ENCODE data around the gene VIL1. TPM values are rescaled to one million over a fixed set of nuclear protein-coding genes. Genes with fewer than 3 reads are reported as not detected.
A peak's percentile ranks its signal among the peaks of the same experiment; 100 is the strongest.

Gene VIL1
- total RNA-seq, 1 donor from 2014 or later: not detected

DNA sequence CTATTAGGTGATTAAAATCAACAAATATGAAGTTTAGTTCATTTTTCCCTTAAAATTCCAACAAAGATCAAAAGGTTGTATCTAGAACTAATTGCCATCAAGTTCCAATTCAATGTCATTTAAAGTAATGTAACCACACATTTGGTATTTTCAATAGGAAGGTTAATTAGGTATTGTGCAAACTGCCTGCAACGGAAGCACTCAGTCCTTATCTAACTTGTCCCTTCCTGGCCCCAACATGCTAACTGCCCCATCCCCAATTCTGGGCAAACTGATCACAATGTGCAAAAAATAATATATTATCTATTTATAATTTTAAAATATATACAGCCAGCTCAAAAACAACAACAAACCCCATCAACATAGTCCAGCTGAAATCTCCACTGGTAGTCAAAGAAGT lies 33.2 kb downstream of the VIL1 start:
- Histone ChIP-seq H3K27me3 (ENCODE audit: insufficient read depth, low read length) (no peaks in the 10 kb centered on the region), H3K4me3 (ENCODE audit: insufficient read depth, low read depth, low read length) (no peak overlapping the region), H3K4me1 (ENCODE audit: insufficient read depth, low read length) (peaks cover 7% of the 10 kb centered on the region), H3K9ac (ENCODE audit: low read length) (no peak overlapping the region), H4K20me1 (ENCODE audit: insufficient read depth, low read length) (no peaks in the 10 kb centered on the region), H3K9me3 (ENCODE audit: insufficient read depth, low read depth, low read length) (no peaks in the 10 kb centered on the region), H3K4me2 (ENCODE audit: low read length) (no peak overlapping the region), H3K27ac (ENCODE audit: low read depth, low read length) (no peak overlapping the region), H3K79me2 (ENCODE audit: insufficient read depth, low read length) (no peaks in the 10 kb centered on the region), H2AFZ (ENCODE audit: low read depth, low read length) (no peak overlapping the region), H3K36me3 (ENCODE audit: insufficient read depth, low read length) (peaks cover 12% of the 10 kb centered on the region)
- Mint-ChIP-seq H3K27me3 (ENCODE audit: low read depth, unreplicated experiment) (no peaks in the 10 kb centered on the region), H3K36me3 (ENCODE audit: low read depth, unreplicated experiment) (peaks cover 2% of the 10 kb centered on the region), H3K4me1 (ENCODE audit: low read depth, unreplicated experiment) (peaks cover 3% of the 10 kb centered on the region), H3K27ac (ENCODE audit: unreplicated experiment) (no peak overlapping the region), H3K9me3 (ENCODE audit: unreplicated experiment) (no peaks in the 10 kb centered on the region), H3K4me3 (ENCODE audit: unreplicated experiment) (no peak overlapping the region)
- FAIRE-seq: no peak
- no peak for DNase-seq (ENCODE audit: low read depth)
- no peak for TF ChIP-seq EZH2 (IDR thresholded peaks at IDR 0.05; ENCODE audit: insufficient read depth, low read length)
- TF ChIP-seq, protein P1, sequence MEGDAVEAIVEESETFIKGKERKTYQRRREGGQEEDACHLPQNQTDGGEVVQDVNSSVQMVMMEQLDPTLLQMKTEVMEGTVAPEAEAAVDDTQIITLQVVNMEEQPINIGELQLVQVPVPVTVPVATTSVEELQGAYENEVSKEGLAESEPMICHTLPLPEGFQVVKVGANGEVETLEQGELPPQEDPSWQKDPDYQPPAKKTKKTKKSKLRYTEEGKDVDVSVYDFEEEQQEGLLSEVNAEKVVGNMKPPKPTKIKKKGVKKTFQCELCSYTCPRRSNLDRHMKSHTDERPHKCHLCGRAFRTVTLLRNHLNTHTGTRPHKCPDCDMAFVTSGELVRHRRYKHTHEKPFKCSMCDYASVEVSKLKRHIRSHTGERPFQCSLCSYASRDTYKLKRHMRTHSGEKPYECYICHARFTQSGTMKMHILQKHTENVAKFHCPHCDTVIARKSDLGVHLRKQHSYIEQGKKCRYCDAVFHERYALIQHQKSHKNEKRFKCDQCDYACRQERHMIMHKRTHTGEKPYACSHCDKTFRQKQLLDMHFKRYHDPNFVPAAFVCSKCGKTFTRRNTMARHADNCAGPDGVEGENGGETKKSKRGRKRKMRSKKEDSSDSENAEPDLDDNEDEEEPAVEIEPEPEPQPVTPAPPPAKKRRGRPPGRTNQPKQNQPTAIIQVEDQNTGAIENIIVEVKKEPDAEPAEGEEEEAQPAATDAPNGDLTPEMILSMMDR (IDR thresholded peaks at IDR 0.05; ENCODE audit: insufficient read depth, low read depth, low read length): no peak

DNA sequence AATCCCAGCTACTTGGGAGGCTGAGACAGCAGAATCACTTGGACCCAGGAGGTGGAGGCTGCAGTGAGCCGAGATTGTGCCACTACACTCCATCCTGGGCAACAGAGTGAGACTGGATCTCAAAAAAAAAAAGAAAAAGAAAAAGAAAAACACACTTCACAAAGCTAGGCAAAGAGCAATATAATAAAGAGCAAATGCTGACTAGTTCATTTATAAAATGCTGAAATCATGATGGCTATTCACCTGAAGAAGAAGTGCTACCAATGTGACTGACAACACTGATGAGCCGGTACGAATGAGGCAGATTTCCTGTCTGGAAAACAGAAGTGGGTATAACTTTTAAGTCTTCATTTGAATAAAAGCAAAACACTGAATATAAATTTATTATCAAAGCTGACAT lies 37.9 kb downstream of the VIL1 start:
- Histone ChIP-seq H3K4me1 (ENCODE audit: insufficient read depth, low read length) (no peaks in the 10 kb centered on the region), H3K9ac (ENCODE audit: low read length) (no peak overlapping the region), H3K27ac (ENCODE audit: low read depth, low read length) (no peak overlapping the region), H3K79me2 (ENCODE audit: insufficient read depth, low read length) (no peaks in the 10 kb centered on the region), H3K36me3 (ENCODE audit: insufficient read depth, low read length) (peaks cover 12% of the 10 kb centered on the region), H4K20me1 (ENCODE audit: insufficient read depth, low read length) (no peaks in the 10 kb centered on the region), H3K9me3 (ENCODE audit: insufficient read depth, low read depth, low read length) (no peaks in the 10 kb centered on the region), H3K27me3 (ENCODE audit: insufficient read depth, low read length) (no peaks in the 10 kb centered on the region), H3K4me2 (ENCODE audit: low read length) (no peak overlapping the region), H3K4me3 (ENCODE audit: insufficient read depth, low read depth, low read length) (no peak overlapping the region), H2AFZ (ENCODE audit: low read depth, low read length) (no peak overlapping the region)
- Mint-ChIP-seq H3K27ac (ENCODE audit: unreplicated experiment) (no peak overlapping the region), H3K4me3 (ENCODE audit: unreplicated experiment) (no peak overlapping the region), H3K9me3 (ENCODE audit: unreplicated experiment) (no peaks in the 10 kb centered on the region), H3K36me3 (ENCODE audit: low read depth, unreplicated experiment) (no peaks in the 10 kb centered on the region), H3K4me1 (ENCODE audit: low read depth, unreplicated experiment) (no peaks in the 10 kb centered on the region), H3K27me3 (ENCODE audit: low read depth, unreplicated experiment) (no peaks in the 10 kb centered on the region)
- DNase-seq (ENCODE audit: low read depth) (no peak), FAIRE-seq (no peak)
- TF ChIP-seq, protein P1 (IDR thresholded peaks at IDR 0.05; ENCODE audit: insufficient read depth, low read depth, low read length): no peak
- TF ChIP-seq EZH2 (IDR thresholded peaks at IDR 0.05; ENCODE audit: insufficient read depth, low read length): no peak

DNA sequence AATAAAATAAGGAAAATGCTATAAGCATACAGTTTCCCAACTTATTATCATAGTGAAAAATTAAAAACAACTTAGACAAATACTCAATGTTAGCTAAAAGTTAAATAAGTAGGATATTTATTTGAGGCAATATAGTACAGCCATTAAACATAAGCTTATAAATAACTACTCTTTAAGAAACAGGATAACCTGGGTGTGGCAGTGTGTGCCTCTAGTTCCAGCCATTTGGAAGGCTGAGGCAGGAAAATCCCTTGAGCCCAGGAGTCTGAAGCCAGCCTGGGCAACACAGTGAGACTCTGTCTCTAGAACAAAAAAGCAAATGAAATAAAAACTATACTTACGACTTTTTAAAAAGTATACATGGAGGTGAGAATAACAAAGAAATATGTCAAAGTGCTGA lies 39.7 kb downstream of the VIL1 start:
- no peaks in the 10 kb centered on the region for H3K27me3 Mint-ChIP-seq (ENCODE audit: low read depth, unreplicated experiment)
- H3K9me3 ChIP-seq (ENCODE audit: insufficient read depth, low read depth, low read length): no peaks in the 10 kb centered on the region
- no peaks in the 10 kb centered on the region for H3K27me3 ChIP-seq (ENCODE audit: insufficient read depth, low read length)
- no peak for TF ChIP-seq EZH2 (IDR thresholded peaks at IDR 0.05; ENCODE audit: insufficient read depth, low read length)
- TF ChIP-seq, protein P1 (IDR thresholded peaks at IDR 0.05; ENCODE audit: insufficient read depth, low read depth, low read length): no peak
- H3K4me2 ChIP-seq (ENCODE audit: low read length): no peak overlapping the region
- no peaks in the 10 kb centered on the region for H4K20me1 ChIP-seq (ENCODE audit: insufficient read depth, low read length)
- H3K9ac ChIP-seq (ENCODE audit: low read length): no peak overlapping the region
- peaks cover 4% of the 10 kb centered on the region for H3K36me3 Mint-ChIP-seq (ENCODE audit: low read depth, unreplicated experiment)
- no peak overlapping the region for H2AFZ ChIP-seq (ENCODE audit: low read depth, low read length)
- no peaks in the 10 kb centered on the region for H3K4me1 ChIP-seq (ENCODE audit: insufficient read depth, low read length)
- no peaks in the 10 kb centered on the region for H3K79me2 ChIP-seq (ENCODE audit: insufficient read depth, low read length)
- peaks cover 12% of the 10 kb centered on the region for H3K36me3 ChIP-seq (ENCODE audit: insufficient read depth, low read length)
- no peaks in the 10 kb centered on the region for H3K4me1 Mint-ChIP-seq (ENCODE audit: low read depth, unreplicated experiment)
- no peaks in the 10 kb centered on the region for H3K9me3 Mint-ChIP-seq (ENCODE audit: unreplicated experiment)
- peak overlapping the region; percentile 50 for H3K4me3 Mint-ChIP-seq (ENCODE audit: unreplicated experiment)
- no peak overlapping the region for H3K4me3 ChIP-seq (ENCODE audit: insufficient read depth, low read depth, low read length)
- no peak overlapping the region for H3K27ac ChIP-seq (ENCODE audit: low read depth, low read length)
- no peak for FAIRE-seq
- no peak for DNase-seq (ENCODE audit: low read depth)
- no peak overlapping the region for H3K27ac Mint-ChIP-seq (ENCODE audit: unreplicated experiment)

Measured in astrocyte (in vitro differentiated cells and primary cell).